NB4 (cell line): ENCODE measurements around the gene TWIST2.

Source experiments
- DNase-seq: peaks from one replicate; pipeline ENCODE4 v3.0.0; 2010; ENCODE audit warnings: low read depth
- H3K4me3 ChIP-seq: one replicate; pipeline ENCODE4 v1.5.1; 2011; ENCODE audit warnings: mild to moderate bottlenecking, low read depth, low read length, moderate library complexity
- MYC ChIP-seq: IDR thresholded peaks from 2 replicates; pipeline ENCODE4 v1.6.1; 2011; ENCODE audit warnings: low read depth, low read length
- POLR2A ChIP-seq: IDR thresholded peaks from 2 replicates; pipeline ENCODE4 v1.6.1; 2011; ENCODE audit warnings: mild to moderate bottlenecking; ENCODE audit not compliant: insufficient read length; ENCODE audit errors: extremely low read depth
- TF ChIP-seq, protein P1 (sequence below): IDR thresholded peaks from 2 replicates; pipeline ENCODE4 v1.6.1; 2011; ENCODE audit warnings: low read depth, low read length
- TF ChIP-seq, protein P2 (sequence below): IDR thresholded peaks from one replicate; pipeline ENCODE4 v1.5.1; 2012; ENCODE audit warnings: low read depth, low read length

The TWIST2 gene

DNA sequence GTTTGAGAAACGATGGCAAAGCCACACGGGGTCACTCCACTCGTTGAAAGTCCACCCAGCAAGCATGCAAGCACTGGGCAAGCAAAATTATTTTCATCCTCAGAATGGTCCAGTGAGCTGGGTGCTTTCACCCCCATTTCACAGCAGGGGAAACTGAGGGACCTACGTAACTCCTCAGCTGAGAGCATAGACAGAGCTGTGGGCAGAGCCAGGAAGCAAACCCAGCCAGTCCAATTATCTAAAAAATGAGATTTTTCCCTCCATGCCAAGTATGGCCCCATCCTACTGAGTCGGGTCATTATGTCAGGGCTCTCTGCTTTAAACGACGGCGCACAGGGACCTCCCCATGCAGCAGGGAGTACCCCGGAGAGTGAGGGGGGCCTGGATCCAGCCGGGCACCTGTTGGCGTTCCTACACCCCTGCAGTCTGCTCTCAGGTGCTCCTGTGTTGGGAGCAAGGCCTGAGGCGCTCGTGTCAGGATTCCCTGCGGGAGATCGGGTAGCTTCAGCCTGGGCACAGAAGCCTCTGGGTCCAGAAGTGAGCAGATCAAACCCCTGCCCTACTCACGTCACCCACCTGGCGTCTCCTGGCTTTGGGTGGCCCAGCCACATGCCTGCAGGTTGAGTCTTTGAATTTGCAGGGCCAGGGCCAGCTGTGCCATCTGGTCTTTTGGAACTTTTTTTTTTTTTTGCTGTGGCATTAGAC is 17.3 kb downstream of the TWIST2 start:
- no peak overlapping the region for H3K4me3 ChIP-seq
- TF ChIP-seq POLR2A (no peak), MYC (no peak)
- TF ChIP-seq, protein P1, sequence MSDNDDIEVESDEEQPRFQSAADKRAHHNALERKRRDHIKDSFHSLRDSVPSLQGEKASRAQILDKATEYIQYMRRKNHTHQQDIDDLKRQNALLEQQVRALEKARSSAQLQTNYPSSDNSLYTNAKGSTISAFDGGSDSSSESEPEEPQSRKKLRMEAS: no peak
- TF ChIP-seq, protein P2, sequence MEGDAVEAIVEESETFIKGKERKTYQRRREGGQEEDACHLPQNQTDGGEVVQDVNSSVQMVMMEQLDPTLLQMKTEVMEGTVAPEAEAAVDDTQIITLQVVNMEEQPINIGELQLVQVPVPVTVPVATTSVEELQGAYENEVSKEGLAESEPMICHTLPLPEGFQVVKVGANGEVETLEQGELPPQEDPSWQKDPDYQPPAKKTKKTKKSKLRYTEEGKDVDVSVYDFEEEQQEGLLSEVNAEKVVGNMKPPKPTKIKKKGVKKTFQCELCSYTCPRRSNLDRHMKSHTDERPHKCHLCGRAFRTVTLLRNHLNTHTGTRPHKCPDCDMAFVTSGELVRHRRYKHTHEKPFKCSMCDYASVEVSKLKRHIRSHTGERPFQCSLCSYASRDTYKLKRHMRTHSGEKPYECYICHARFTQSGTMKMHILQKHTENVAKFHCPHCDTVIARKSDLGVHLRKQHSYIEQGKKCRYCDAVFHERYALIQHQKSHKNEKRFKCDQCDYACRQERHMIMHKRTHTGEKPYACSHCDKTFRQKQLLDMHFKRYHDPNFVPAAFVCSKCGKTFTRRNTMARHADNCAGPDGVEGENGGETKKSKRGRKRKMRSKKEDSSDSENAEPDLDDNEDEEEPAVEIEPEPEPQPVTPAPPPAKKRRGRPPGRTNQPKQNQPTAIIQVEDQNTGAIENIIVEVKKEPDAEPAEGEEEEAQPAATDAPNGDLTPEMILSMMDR: no peak
- DNase-seq: no peak

DNA sequence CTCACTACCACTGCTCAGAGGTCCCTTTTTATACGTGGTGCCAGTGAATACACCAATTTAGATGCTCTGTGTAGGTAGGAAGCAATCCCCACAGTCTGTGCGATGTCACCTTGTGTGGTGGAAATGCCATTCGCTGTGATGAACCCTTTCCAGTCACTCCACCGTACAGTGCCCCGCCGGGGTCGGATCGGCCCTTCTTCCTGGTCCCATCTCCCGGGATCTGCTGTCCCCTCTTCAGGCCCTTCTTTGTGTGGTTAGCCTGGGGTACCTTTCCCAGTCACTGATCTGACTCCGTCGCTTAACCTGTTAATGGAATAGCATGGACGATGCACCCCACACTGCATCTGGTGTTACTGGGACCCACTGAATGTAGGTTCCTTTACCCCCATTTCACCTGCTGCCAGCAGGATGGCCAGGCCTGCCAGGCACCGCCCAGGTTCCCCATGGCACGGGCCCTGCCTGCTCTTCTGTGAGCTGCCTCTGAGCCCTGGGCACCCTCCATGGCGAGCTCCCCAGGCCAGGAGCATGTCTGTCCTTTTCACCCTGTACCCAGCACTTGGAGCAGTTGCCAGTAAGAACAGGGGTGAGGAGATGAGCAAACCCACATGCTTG is 18.0 kb downstream of the TWIST2 start:
- TF ChIP-seq, protein P1: no peak
- no peak for TF ChIP-seq POLR2A
- TF ChIP-seq MYC: no peak
- TF ChIP-seq, protein P2: no peak
- DNase-seq: no peak

DNA sequence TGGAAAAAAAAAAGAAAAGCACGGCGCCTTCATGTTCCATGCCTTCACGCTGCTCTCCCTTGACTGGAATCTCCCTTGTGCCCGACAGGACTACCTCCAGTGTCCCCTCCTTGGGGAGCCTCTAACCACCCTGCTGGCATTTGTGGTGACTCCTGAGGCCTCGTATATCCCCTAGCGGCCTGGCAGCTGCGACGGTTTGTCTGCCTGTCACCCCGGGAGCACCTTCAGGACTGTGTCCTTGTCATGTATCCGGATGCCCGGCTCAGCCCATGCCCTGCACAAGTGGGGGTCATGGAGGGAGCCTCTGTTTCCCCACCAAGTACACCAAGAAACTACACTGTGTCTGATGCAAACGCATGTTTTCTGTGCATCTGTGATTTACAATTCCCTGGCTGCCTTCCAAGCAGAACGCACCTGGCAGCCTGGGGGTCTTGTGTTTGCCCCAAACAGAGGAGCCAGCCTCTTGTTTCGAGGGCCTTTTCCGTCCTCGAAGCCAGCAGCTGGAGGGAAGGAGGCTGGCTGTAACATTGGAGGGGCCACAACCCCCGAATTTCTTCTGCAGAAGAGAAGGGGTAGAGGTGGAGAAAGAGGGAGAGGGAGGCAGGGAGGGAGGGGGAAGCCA is 18.9 kb downstream of the TWIST2 start:
- H3K4me3 ChIP-seq: no peak overlapping the region
- TF ChIP-seq, protein P2: no peak
- TF ChIP-seq, protein P1: no peak
- TF ChIP-seq POLR2A (no peak), MYC (no peak)
- DNase-seq: no peak

More for the DNA sequence above, 18.0 kb downstream of the TWIST2 start:
- no peak overlapping the region for H3K4me3 ChIP-seq

DNA sequence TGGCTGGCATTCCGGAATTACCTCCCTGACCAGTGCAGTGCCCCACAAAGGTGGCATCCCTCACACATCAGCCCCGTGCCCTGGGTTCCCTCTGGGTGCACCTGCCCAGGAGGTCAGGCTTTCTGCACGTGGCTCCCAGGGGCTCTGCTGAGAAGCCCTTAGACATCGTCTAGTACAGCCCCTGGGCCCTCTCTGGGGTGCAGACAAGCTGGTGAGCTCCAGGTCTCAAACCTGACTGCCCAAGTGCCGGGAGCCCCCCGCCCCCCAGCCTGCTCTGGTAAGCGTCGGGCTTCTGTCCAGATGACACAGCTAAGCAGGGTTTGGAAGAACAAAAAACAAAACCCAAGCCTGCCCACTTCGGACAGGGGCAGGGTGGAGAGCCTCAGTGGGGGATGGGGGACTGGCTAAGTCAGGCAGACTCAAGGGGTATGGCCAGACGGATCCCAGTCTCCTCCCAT is 20.2 kb downstream of the TWIST2 start:
- TF ChIP-seq, protein P1: no peak
- TF ChIP-seq, protein P2: no peak
- TF ChIP-seq POLR2A (no peak), MYC (no peak)
- no peak for DNase-seq
- no peak overlapping the region for H3K4me3 ChIP-seq

DNA sequence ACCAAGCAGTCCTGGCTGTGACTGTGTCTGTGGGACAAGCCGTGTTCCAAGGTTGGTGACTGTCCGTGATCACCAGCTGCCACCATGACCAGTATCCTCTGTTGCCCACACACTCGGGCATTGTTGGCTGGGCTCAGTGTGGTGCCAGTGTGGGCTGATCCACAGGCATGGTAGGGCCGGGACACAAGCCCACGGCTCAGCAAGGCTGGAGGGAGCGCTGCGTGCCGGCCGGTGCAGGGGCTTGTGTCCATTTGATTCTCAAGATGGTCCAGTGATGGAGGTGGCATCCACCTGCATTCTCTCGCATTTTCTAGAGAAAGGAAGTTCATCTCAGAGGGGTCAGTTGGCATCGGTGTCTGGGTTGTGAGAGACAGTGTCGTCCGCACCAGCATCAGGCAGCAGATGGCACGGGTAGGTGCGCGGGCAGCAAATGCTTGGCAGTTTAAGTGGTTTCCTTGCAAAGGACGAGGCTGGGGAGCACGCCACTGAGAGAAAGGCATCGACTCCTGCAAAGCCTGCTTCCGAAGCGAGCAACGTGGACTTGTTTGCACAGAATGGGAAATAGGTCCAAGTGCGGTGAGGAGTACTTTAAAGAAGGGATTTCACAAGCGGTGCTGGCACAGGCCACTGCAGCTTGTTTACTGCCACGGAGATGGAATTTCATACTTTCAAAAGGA is 20.9 kb downstream of the TWIST2 start:
- no peak for DNase-seq
- TF ChIP-seq, protein P2: no peak
- TF ChIP-seq, protein P1: no peak
- no peak for TF ChIP-seq POLR2A
- no peak for TF ChIP-seq MYC
- H3K4me3 ChIP-seq: no peak overlapping the region
